ENCODE results near the gene PLEKHG4B. TPM values are rescaled to one million over a fixed set of nuclear protein-coding genes. Genes with fewer than 3 reads are reported as not detected.
"Not testable (repeated sequence)": the region's sequence is repeated elsewhere in the genome, so short reads cannot be mapped to it uniquely, and the experiment has no call there.

The PLEKHG4B gene
- total RNA-seq, 1 experiment from 2014 or later: not detected

DNA sequence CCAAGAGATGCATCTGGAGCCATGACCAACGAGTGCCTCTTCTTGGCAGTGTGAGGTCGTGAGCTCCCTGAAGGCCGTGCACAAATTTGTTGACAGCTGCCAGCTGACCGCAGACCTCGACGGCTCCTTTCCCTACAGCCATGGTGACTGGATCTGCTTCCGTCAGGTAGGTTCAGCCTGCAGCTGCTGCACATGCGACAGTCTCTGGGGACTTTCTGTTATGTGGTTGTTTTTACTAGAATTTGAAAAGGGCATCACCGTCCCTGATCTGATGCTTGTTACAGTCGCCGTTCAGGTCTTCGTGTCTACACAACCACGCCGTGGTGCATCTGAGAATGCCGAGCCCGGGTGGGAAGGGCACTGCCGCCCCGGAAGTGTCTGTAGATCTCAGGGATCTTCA lies 62.9 kb downstream of the PLEKHG4B start:
- no peak for DNase-seq (ENCODE audit: extremely low read depth, low read depth)

DNA sequence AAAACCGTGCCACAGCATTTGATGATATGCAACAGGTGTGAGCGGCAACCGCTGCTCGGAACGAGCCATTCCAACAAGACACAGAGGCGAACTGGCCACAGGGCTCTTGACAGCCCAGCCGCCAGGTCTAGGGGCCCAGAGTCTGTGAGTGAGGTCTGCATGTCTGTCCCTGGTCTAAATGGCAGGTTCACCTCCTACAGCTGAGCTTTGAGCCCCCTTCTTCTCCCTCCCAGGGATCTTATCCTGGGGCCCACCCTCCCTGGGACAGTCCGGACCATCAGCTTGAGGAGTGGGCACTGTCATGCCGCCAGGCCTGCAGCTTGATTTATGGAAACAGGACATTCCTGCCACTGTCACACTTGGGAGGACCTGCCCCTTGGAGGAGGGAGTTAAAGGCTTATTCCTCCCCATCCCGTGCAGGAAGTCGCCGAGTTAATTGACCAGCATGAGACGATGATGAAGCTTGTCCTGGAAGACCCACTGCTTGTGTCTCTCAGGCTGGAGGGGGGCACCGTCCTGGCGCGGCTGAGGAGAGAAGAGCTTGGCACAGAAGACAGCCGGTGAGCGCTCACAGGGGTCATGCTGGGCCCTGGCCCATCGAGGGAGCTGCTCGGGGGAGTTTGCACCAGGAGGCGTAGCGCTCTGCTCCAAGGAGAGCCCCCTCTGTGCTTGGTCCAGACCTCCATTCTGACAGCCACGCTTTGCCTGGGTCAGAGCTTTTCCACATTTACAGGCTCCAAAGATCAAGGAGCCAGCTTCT lies 63.9 kb downstream of the PLEKHG4B start:
- DNase-seq (ENCODE audit: extremely low read depth, low read depth): no peak

DNA sequence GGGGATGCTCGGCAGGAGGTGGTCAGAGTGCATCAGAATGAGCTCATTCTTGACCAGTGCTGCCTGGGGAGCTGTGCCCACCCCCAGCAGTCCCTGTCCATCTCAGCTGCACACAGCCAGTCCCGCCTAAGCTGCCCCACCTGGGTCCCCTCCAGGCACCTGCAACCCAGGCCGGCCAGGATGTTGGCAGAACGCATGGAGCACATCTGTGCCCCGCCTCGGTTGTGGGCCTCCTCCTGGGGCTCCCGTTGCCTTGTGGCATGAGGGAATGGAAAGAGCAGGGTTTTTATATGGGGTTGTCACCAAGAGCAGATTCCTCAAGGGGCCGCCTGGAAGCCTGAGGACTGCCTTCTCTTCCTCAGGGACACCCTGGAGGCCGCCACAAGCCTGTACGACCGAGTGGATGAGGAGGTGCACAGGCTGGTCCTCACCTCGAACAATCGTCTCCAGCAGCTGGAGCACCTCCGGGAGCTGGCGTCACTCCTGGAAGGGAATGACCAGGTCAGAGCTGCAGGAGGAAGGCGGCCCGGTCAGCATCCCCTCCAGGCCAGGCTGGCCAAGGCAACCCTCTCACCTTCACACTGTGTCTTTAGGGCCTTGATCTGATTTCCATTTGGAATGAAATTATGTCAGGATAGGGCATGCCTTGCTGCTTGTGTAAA lies 64.6 kb downstream of the PLEKHG4B start:
- no peak for DNase-seq (ENCODE audit: extremely low read depth, low read depth)

DNA sequence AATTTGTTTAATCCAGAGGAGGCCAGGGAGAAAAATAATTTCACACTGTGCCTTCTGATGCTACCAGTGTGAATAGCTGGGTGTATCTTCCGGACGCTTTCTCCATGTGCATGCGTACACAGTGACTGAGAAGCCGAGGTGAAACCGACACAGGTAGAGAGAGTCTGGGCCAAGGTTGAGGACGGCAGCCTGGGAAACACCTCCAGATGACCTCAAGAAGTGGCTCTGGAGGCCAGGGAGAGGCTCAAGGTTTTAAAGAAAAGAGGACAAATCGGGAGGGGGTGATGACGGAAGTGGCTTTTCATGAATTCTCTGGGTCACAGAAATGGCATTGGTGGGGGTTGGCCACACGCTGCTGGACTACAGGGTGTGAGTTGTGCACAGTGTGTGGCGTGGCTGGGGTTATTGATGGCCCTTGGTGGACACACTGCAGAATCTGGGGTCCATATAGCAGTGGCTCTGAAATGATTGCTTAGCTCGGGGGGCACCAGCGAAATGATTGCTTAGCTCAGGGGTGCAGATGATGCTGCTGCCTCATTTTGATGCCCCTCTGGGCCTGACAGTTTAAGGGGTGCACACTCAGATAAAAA lies 65.3 kb downstream of the PLEKHG4B start:
- DNase-seq (ENCODE audit: extremely low read depth, low read depth): no peak

DNA sequence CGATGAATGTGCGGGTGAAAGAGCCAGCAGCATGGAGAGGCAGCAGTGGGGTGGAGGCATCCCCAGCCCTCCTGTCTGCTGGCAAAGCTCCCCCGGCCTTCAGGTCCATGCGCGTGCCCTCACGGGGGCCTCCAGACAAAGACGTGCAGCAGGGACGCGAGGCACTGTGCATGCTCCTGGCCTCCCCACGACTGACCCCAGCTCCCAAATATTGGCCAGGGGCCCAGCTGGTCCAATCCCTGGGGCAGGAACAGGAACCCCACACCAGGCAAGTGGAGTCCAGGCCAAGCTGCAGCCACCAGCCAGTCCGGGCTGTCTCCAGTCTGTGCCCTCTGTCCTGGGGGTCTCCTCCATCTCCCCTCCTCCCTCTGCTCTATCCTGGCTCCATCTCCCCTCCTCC lies 65.8 kb downstream of the PLEKHG4B start:
- no peak for DNase-seq (ENCODE audit: extremely low read depth, low read depth)

DNA sequence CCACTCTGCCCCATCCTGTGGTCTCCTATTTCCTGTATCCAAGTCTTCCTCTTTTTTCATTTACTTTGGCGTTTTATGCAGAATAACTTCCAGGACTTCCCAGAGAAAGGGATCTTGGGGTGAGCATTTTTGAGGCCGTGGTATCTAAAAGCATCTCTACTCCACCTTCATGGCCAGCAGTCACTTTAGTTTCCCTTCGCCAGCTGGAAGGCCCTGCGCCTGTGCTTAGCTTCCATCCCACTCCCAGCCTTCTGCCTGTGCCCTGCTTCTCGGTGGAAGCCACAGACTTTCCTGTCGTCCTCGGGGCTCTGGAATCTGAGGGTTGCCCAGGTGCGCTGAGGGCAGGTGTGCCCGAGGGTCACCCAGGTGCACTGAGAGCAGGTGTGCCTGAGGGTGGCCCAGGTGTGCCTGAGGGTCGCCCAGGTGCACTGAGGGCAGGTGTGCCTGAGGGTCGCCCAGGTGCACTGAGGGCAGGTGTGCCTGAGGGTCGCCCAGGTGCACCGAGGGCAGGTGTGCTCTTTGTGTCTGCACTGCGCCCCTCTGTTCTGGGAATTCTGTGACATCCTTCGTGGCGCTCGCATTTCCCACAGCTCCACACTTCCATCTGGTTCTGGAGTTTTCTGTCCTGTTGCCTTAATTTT lies 67.0 kb downstream of the PLEKHG4B start:
- DNase-seq (ENCODE audit: extremely low read depth, low read depth): no peak

DNA sequence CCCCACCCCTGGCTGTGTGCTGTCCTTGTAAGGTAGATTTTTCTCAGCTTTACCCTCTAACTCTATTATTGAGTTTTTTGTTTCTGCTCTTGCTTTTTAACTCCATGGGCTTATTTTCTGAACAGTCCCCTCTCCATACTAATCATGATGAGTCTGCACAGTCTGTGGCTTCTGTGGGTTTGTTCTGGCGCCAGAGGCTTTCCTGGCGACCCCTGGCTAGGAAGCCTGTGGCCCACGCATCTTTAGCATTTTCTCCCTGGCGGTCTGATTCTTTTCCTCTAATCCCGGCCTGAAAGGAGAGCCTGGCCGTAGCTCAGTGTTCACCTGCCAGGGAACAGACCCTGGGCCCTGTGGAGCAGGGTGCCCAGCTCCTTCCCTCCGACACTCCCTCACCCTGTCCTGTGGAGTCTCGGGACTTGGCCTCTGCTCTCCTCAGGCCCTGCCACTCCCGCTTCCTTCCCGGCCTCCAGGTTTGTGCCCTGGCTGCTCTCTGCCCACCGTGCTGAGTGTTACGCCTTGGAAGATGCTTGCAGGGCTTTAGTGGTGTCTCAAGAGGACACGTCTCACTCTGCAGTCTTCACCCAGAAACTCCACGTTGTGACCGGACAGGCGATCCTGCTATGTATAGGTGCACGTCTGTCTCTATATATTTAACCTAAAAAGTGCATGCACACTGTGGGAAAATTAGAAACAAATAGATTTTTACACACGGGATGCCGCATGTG lies 67.6 kb downstream of the PLEKHG4B start:
- no peak for DNase-seq (ENCODE audit: extremely low read depth, low read depth)

DNA sequence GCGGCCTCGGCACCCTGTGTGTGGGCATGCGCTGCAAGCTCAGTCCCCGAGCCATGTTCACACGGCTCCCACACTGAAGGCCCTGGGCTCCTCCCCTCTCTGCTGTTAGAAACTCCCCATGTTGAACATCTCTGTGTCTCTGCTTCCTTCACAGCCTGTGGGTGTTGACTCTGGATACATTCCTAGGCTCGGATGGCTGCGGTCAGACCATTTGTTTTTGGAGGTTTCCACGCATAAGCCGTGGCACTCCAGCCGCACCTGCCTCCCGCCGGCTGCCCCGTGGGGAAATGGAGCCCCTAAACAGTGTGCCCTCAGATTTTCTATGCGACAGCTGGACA lies 68.2 kb downstream of the PLEKHG4B start:
- no peak for DNase-seq (ENCODE audit: extremely low read depth, low read depth)

DNA sequence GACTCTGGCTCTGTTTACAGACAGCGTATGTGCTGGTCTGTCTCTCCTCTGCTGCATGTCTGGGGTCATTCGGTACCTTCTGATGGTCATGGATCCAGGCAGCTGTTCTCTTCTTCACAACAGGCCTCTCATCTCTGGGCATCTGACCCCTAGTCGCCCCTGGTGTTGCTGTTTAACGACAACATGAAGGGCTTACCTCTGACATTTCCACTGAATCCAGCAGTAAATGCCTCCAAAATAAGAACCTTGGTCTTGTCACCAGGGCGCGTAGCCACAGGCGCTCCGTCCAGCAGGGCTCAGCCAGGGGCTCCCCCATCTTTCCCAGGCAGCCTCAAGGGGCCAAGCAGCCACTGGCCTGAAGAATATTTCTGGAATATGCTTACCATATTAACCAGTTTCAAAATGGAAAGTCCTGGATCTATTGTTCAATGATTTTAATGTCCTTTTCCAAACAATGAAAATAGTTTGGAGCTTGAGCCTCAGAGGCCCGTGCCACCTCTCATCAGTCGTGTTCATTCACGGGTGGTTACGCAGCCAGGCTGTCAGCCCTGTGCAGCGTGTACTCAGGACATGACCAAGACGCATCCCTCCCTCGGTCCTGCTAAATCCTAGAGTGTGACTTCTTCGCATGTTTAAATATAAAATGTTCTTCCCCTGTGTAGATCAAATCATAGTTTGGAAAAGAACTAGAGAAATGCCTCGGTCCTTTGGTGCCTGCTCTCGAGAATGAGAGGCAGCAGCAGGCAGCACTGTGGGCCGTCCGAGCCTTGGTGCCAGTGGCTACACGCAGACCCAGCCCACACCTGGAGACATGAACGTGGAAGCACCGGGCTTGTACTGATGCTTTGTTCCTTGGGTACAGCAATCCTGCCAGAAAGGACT lies 69.2 kb downstream of the PLEKHG4B start:
- DNase-seq (ENCODE audit: extremely low read depth, low read depth): no peak

DNA sequence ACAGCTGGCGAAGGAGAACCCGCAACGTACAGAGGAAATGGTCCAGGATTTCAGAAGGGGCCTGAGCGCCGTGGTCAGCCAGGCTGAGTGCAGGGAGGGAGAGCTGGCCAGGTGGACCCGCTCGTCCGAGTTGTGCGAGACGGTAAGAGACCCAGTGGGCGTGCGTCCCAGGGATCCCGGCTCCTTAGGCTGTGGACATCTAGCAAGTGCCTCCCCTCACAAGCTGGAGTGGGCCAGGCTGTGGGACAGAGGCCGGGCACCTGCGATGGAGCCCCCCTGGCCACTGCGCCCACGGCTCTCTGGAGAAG lies 69.8 kb downstream of the PLEKHG4B start:
- no peak for DNase-seq (ENCODE audit: extremely low read depth, low read depth)

DNA sequence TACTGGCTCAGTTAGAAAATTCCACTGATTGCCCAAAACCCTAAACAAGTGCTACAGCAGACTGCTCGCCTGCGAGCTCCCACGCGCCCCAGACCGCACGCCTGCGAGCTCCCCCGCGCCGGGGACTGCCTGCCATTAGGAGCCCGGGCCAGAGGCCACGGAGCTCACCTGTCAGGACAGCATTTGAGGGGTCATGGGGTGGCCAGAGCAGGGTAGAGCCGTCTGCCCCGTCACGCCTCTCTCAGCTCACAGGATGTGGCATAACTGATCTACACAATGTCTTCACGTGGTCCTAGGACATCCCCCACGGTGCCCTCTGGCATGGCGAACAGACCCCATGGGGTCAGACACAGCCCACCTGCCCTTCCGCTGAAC lies 70.2 kb downstream of the PLEKHG4B start:
- DNase-seq (ENCODE audit: extremely low read depth, low read depth): no peak

DNA sequence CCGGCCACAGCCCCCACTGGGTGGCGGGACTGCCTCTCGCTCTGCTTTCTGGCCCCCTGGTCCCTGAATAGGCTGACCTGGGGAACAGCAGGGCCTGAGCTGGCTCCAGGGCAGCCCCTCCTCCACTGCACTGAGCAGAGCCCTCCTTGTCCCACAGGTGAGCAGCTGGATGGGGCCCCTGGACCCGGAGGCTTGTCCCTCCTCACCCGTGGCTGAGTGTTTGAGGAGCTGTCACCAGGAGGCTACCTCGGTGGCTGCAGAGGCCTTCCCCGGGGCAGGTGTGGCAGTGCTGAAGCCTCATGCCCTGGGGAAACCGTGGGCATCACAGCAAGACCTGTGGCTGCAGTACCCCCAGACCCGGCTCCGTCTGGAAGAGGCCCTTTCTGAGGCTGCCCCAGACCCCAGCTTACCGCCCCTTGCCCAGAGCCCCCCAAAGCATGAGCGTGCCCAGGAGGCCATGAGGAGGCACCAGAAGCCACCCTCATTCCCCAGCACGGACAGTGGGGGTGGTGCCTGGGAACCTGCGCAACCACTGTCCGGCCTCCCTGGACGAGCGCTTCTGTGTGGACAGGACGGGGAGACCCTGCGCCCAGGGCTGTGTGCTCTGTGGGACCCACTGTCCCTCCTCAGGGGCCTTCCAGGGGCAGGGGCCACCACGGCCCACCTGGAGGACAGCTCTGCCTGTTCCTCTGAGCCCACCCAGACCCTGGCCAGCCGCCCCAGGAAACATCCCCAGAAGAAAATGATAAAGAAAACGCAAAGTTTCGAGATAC lies 70.8 kb downstream of the PLEKHG4B start:
- no peak for DNase-seq (ENCODE audit: extremely low read depth, low read depth)

DNA sequence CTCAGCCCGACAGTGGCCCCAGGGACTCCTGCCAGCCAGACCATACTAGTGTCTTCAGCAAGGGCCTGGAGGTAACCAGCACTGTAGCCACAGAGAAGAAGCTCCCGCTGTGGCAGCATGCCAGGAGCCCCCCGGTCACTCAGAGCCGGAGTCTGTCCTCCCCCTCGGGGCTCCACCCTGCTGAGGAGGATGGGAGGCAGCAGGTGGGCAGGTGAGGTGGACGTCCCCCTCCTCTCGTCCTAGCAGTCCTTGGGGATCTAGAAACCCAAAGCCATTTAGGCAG lies 71.3 kb downstream of the PLEKHG4B start:
- no peak for DNase-seq (ENCODE audit: extremely low read depth, low read depth)

DNA sequence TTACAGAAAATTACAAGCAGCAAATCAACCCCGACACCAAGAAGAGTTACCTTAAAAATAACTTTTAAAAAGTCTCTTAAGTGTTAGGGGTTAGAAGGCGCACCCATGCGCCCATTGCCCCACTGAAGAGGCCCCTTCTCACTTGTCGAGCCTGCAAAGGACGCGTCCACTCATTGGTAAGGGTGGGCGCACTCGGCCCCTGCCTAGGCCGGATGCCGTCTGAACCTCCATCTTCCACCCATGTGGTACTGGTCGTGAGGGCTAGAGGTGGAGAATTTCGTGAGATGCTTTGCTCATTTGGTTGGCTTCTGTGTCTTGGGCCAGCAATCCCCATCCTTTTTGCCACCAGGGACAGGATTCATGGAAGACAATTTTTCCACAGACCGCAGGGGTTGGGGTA lies 71.9 kb downstream of the PLEKHG4B start:
- DNase-seq (ENCODE audit: extremely low read depth, low read depth): no peak

DNA sequence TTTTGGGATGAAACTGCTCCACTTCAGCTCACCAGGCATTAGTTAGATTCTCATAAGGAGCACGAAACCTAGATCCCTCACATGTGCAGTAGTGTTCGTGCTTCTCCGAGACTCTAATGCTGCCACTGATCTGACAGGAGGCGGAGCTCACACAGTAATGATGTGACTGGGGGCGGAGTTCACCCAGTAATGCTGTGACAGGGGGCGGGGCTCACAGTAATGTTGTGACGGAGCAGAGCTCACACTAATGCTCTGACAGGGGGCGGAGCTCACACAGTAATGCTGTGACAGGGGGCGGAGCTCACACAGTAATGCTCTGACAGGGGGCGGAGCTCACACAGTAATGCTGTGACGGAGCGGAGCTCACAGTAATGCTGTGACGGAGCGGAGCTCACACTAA lies 72.3 kb downstream of the PLEKHG4B start:
- peak; percentile 42 for DNase-seq (ENCODE audit: extremely low read depth, low read depth)

DNA sequence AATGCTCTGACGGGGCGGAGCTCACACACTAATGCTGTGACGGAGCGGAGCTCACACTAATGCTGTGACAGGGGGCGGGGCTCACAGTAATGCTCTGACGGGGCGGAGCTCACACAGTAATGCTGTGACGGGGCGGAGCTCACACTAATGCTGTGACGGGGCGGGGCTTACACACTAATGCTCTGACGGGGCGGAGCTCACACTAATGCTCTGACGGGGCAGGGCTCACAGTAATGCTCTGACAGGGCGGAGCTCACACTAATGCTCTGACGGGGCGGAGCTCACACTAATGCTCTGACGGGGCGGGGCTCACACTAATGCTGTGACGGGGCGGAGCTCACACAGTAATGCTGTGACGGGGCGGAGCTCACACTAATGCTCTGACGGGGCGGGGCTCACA lies 72.8 kb downstream of the PLEKHG4B start:
- DNase-seq (ENCODE audit: extremely low read depth, low read depth): not testable (repeated sequence)

DNA sequence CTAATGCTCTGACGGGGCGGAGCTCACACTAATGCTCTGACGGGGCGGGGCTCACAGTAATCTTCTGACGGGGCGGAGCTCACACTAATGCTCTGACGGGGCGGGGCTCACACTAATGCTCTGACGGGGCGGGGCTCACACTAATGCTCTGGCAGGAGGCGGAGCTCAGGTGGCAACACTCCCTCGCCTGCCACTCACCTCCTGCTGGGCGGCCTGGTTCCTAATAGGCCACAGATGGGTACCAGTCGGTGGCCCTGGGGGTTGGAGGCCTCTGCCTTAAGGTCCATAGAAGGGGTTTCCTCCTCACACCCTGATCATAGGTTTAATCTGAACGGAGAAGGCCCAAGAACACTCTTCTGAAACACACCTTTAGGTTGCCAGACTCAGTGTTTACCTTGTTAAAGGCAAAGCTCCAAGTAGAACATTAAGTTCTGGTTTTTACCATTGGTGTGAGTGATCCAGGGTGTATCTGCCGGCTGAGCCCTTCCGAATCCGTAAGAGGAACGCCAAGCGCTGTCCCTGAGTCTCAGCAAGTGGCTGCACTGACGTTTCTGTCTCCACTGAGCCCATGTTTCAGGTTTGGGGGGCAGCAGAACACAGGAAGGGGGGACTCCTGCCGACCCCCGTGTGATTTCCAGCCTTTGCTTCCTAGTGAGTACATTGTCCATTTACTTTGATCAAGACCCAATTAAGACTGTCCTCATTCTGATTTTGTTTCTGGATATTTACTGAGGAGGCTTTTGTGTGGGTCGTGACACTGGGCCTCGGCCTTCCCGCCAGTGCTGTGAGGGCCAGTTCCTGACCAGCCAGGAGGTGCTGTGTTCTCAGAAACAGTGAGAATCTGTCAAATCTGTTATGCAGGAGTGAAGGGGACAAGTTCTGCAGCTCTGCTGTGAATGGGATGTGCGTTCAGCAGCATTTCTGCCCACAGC lies 74.7 kb downstream of the PLEKHG4B start:
- DNase-seq (ENCODE audit: extremely low read depth, low read depth): no peak

DNA sequence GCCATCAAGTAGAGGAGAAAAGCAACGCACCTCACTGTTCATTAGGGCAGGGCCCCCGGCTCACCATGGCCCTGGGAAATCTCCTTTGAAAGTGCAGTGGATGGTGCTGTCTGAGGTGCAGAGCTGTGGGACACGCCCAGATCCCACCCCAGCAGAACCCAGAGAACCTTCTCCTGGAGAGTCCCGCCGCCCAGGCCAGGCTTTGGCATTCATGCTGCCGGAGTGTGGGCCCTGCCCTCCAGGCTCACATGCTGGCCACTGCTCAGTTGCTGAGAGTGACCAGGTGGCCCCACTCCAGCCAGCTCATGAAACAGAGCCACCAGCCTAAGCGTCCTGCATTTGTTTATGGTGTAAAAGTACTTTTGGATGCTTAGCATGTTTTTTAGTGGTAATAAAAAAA lies 75.5 kb downstream of the PLEKHG4B start:
- no peak for DNase-seq (ENCODE audit: extremely low read depth, low read depth)
